Calu3 (cell line): Measurements from ENCODE around the gene NLE1. TPM values are rescaled to one million over a fixed set of nuclear protein-coding genes. Genes with fewer than 3 reads are reported as not detected.
"Not testable (repeated sequence)": the region's sequence is repeated elsewhere in the genome, so short reads cannot be mapped to it uniquely, and the experiment has no call there.

Experiments used
- BruUV-seq: library from RNA; stranded (reverse); fragments of 400-500 nt; replicated peaks from 2 replicates; lab custom pipeline; 2021; lab: Mats Ljungman, UMichigan
- CTCF ChIA-PET: fragments of 300-600 bp; sonication (Branson Sonifier 250); formaldehyde crosslinking; loops from one replicate; lab custom pipeline; 2022; ENCODE audit warnings: antibody characterized with exemption; lab: Charles Lee
- DNase-seq: peaks from one replicate; pipeline ENCODE4 v3.0.0; 2022
- H3K27ac Mint-ChIP-seq: one replicate; pipeline ENCODE4 v1.8.0; 2022; ENCODE audit warnings: mixed read lengths; ENCODE audit not compliant: unreplicated experiment
- H3K27me3 Mint-ChIP-seq: one replicate; pipeline ENCODE4 v1.8.0; 2022; ENCODE audit warnings: mixed read lengths; ENCODE audit not compliant: unreplicated experiment
- H3K36me3 Mint-ChIP-seq: one replicate; pipeline ENCODE4 v1.8.0; 2022; ENCODE audit warnings: mild to moderate bottlenecking, moderate library complexity, mixed read lengths; ENCODE audit not compliant: insufficient read depth, unreplicated experiment
- H3K4me1 Mint-ChIP-seq: one replicate; pipeline ENCODE4 v1.8.0; 2022; ENCODE audit warnings: mild to moderate bottlenecking, low read depth, mixed read lengths; ENCODE audit not compliant: unreplicated experiment
- H3K4me3 Mint-ChIP-seq: one replicate; pipeline ENCODE4 v1.8.0; 2022; ENCODE audit warnings: mild to moderate bottlenecking, low read depth, moderate library complexity, mixed read lengths; ENCODE audit not compliant: unreplicated experiment
- H3K9me3 Mint-ChIP-seq: one replicate; pipeline ENCODE4 v1.8.0; 2022; ENCODE audit warnings: low read depth, mixed read lengths; ENCODE audit not compliant: unreplicated experiment
- CTCF ChIP-seq: fragments of 200-600 bp; IDR thresholded peaks from one replicate; pipeline ENCODE4 v1.8.0; 2022; ENCODE audit warnings: antibody characterized with exemption; ENCODE audit not compliant: unreplicated experiment
- intact Hi-C: fragments of 100-400 bp; cut with micrococcal nuclease; formaldehyde crosslinking; loops from one replicate; pipeline ENCODE4 v1.10.0; 2022; ENCODE audit not compliant: unreplicated experiment
- total RNA-seq: library from RNA; stranded (reverse); gene quantifications from 2 replicates; pipeline ENCODE4 v1.2.3, GENCODE V29; 2022

The NLE1 gene
- total RNA-seq, 1 experiment from 2014 or later: 30.0 TPM

- no TSS peak for BruUV-seq
- intact Hi-C loops: no loop called here
- no peak for DNase-seq
- H3K4me1 Mint-ChIP-seq: no peaks in the 10 kb centered on the region
- TF ChIP-seq CTCF: no peak
- CTCF ChIA-PET: no interaction called here
- no peak overlapping the region for H3K4me3 Mint-ChIP-seq
- no peak overlapping the region for H3K27ac Mint-ChIP-seq
- H3K27me3 Mint-ChIP-seq: peaks cover 79% of the 10 kb centered on the region
- no peaks in the 10 kb centered on the region for H3K36me3 Mint-ChIP-seq
- H3K9me3 Mint-ChIP-seq: no peaks in the 10 kb centered on the region
These were observed 45.4 kb upstream of the NLE1 start for GRCh38 chr17:35187481-35187880.

- no peak for TF ChIP-seq CTCF
- H3K4me1 Mint-ChIP-seq: no peaks in the 10 kb centered on the region
- H3K27ac Mint-ChIP-seq: no peak overlapping the region
- intact Hi-C loops: no loop called here
- peaks cover 72% of the 10 kb centered on the region for H3K27me3 Mint-ChIP-seq
- H3K36me3 Mint-ChIP-seq: no peaks in the 10 kb centered on the region
- no peak overlapping the region for H3K4me3 Mint-ChIP-seq
- no peak for DNase-seq
- no peaks in the 10 kb centered on the region for H3K9me3 Mint-ChIP-seq
- CTCF ChIA-PET: no interaction called here
- BruUV-seq: no TSS peak
These were observed 43.7 kb upstream of the NLE1 start for GRCh38 chr17:35185849-35186248.

- no TSS peak for BruUV-seq
- CTCF ChIA-PET: interaction anchor here (1.1 kb wide), 1 partner anchor 9 kb away, joined by 3 read pairs; no protein-coding TSS in a partner anchor
- H3K27ac Mint-ChIP-seq: no peak overlapping the region
These were observed 42.2 kb upstream of the NLE1 start for GRCh38 chr17:35184274-35184673.

GRCh38 chr17:35183332-35183731, 41.2 kb upstream of the NLE1 start:
- H3K4me1 Mint-ChIP-seq: no peaks in the 10 kb centered on the region
- peaks cover 67% of the 10 kb centered on the region for H3K27me3 Mint-ChIP-seq
- no peak overlapping the region for H3K27ac Mint-ChIP-seq
- no TSS peak for BruUV-seq
- no peak for TF ChIP-seq CTCF
- H3K36me3 Mint-ChIP-seq: no peaks in the 10 kb centered on the region
- H3K4me3 Mint-ChIP-seq: no peak overlapping the region
- no peaks in the 10 kb centered on the region for H3K9me3 Mint-ChIP-seq
- intact Hi-C loops: no loop called here
- CTCF ChIA-PET: interaction anchor here (0.6 to 1.1 kb wide), 2 partner anchors 8 to 119 kb away, joined by 3 to 4 read pairs; no protein-coding TSS in a partner anchor
- DNase-seq: no peak

More at GRCh38 chr17:35184274-35184673, 42.2 kb upstream of the NLE1 start:
- DNase-seq: no peak
- Mint-ChIP-seq H3K27me3 (peaks cover 67% of the 10 kb centered on the region), H3K4me3 (no peak overlapping the region), H3K4me1 (no peaks in the 10 kb centered on the region), H3K9me3 (no peaks in the 10 kb centered on the region), H3K36me3 (no peaks in the 10 kb centered on the region)
- intact Hi-C loops: no loop called here
- no peak for TF ChIP-seq CTCF

GRCh38 chr17:35179379-35179778, 37.3 kb upstream of the NLE1 start:
- BruUV-seq, H3K4me3 Mint-ChIP-seq, H3K36me3 Mint-ChIP-seq, DNase-seq, CTCF ChIA-PET, H3K9me3 Mint-ChIP-seq, H3K27ac Mint-ChIP-seq, H3K4me1 Mint-ChIP-seq: not testable (repeated sequence)
- H3K27me3 Mint-ChIP-seq: peaks cover 45% of the 10 kb centered on the region
- intact Hi-C loops: loop anchor here (10.0 kb wide), 1 partner anchor 135 kb away; no protein-coding TSS in a partner anchor
